ENCODE data around the gene ANTXR1.

The ANTXR1 gene

GRCh38 chr2:69279931-69280681 lies 267.1 kb downstream of the ANTXR1 start:
- DNase-seq (ENCODE audit: low spot score): no peak

- no peak for DNase-seq (ENCODE audit: low spot score)
These were observed 267.9 kb downstream of the ANTXR1 start for GRCh38 chr2:69280796-69281412.

GRCh38 chr2:69285379-69285894 lies 272.5 kb downstream of the ANTXR1 start:
- no peak for DNase-seq (ENCODE audit: low spot score)

DNA sequence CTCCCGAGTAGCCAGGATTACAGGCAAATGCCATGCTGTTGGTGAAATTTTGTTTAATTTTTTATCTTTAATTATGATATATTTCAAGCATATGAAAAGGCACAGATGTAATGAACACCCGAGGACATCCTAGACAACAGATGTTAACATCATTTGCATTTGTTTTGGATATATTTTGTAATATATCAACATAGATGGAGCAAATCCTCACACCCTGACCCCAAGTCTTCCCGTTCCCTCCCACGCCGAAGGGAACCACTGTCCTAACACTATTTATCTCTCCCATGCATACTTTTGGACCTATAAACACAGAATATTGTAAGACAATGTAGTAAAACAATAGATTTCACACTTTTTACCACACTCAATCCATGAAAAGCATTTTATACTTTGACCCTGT lies 274.6 kb downstream of the ANTXR1 start:
- no peak for DNase-seq (ENCODE audit: low spot score)

DNA sequence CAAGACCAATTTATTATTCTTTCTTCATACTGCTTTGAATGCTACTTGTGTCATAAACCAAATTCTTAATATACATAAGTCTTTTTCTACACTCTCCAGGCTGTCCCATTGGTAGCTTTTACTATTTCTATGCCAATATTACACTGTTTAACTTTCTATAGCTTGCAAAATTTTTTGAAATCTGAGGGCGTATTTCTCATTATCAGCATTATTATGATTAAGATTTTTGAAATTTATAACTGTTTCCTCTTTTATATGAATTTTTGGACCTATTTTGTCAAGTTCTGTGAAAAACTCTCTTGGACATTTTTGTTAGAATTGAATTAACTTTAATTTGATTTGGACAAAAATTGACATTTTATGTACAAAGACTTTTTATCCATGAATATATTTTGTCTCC lies 275.4 kb downstream of the ANTXR1 start:
- no peak for DNase-seq (ENCODE audit: low spot score)

GRCh38 chr2:69291004-69291650 lies 278.1 kb downstream of the ANTXR1 start:
- DNase-seq (ENCODE audit: low spot score): no peak

GRCh38 chr2:69291721-69292120 lies 278.7 kb downstream of the ANTXR1 start:
- no peak for DNase-seq (ENCODE audit: low spot score)

DNA sequence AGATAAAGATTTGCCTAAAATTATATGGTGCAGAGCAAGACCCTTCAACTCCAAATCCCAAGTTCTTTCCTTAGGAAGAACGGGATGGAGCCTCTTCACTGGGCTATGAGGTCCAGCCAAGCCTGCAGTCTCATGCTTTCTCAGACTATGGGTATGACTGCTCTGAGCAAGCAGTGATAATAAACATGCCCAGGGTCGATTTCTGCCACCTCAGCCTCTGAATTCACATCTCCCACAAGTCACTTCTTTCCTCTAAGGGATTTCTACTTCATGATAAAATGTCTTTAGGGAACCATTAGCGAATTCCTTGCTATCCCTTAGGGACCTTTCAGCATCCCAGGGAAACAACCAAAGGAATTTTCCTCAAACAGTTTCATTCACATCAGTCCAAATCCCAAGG lies 279.3 kb downstream of the ANTXR1 start:
- no peak for DNase-seq (ENCODE audit: low spot score)

GRCh38 chr2:69296421-69296820 lies 283.4 kb downstream of the ANTXR1 start:
- no peak for DNase-seq (ENCODE audit: low spot score)

DNA sequence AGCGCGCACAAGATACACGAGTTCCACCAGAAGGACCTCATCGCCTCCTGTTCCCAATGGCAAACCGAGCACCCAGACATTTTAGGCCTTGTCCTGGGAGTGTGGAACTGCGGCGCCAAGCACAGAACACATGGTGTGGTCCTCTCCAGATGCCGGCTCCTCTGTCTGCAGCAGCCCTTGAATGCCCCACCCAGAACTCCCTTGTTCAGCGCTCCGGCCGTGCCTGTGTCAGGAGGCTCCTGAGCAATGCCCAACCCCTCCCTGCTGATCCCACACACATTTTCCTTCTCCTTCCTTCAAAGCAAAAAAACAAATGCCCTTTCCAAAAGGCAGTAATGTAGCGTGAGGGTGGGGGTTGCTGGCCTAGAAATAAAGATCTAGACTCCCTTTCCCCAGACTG lies 284.2 kb downstream of the ANTXR1 start:
- no peak for DNase-seq (ENCODE audit: low spot score)

GRCh38 chr2:69298261-69298660 lies 285.3 kb downstream of the ANTXR1 start:
- DNase-seq (ENCODE audit: low spot score): no peak

DNA sequence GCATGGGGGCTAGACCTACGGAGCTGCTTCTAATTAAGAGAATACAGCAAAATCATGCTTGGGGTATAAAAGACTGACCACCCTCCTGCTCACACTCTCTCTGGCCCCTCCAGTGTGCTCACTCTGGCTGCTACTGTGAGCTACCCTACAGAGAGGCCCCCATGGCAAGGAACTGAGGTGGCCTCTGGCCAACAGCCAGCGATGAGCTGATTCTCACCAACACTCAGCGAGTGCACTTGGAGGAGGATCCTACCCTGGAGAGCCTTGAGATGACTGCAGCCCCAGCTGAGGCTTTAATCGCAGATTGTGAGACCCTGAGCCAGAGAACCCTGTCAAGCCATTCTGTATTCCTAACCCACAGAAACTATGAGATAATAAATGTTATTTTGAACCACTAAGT lies 285.9 kb downstream of the ANTXR1 start:
- no peak for DNase-seq (ENCODE audit: low spot score)
